Prostate gland (tissue), 2 donors: ENCODE measurements around the gene RPTOR.

Experiments used
- CTCF ChIP-seq, 4 experiments: fragments of 200-600 bp in 2 of 4; fragments of 450-650 bp in 2 of 4; sonication (generic) in 2 of 4; IDR thresholded peaks; 1 replicate in 3 of 4; 2 replicates in 1 of 4; pipeline ENCODE4 v1.5.1; 2016 to 2019; ENCODE audit warnings: antibody characterized with exemption in 4 of 4, mild to moderate bottlenecking in 2 of 4, moderate library complexity in 2 of 4
- POLR2A ChIP-seq: fragments of 450-650 bp; IDR thresholded peaks from one replicate; pipeline ENCODE4 v1.6.1; 2016; ENCODE audit warnings: antibody characterized with exemption, mild to moderate bottlenecking
- POLR2AphosphoS5 ChIP-seq: sonication (generic); formaldehyde crosslinking; IDR thresholded peaks from one replicate; pipeline ENCODE4 v1.6.1; 2017; ENCODE audit warnings: antibody characterized with exemption

DNA sequence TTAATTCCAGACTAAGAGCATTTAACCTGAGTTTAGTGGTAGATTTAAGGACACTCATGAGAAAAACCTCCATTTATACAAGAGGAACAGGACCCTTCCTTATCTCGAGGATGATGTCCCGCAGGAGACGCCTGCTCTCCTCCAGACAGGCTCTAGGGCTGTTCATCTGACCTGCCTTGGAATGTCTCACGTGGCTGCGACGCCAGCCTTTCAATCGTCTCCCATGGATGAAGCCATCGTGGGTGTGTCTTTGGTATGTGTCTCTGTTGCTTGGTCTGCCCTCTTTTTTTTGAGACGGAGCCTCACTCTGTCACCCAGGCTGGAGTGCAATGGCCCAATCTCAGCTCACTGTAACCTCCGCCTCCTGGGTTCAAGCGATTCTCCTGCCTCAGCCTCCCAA is 463.5 kb downstream of the RPTOR start:
- TF ChIP-seq CTCF (IDR thresholded peaks at IDR 0.05) (no peak), POLR2AphosphoS5 (no peak), POLR2A (no peak)
